GM10248 (cell line): ENCODE data around the gene ESF1.
A peak's percentile ranks its signal among the peaks of the same experiment; 100 is the strongest.

Experiments used
- CTCF ChIA-PET: fragments of 300-600 bp; sonication (Branson Sonifier 250); formaldehyde crosslinking; extraction: SDS; loops from one replicate; lab custom pipeline; 2021; ENCODE audit warnings: antibody characterized with exemption; lab: Yijun Ruan, JAX
- POLR2A ChIA-PET: fragments of 350-650 bp; sonication (Branson Sonifier 250); formaldehyde crosslinking; extraction: SDS; loops from one replicate; lab custom pipeline; 2020; ENCODE audit warnings: antibody characterized with exemption; lab: Yijun Ruan, JAX
- DNase-seq: peaks from one replicate; pipeline ENCODE4 v3.0.0; 2012; ENCODE audit errors: extremely low spot score
- TF ChIP-seq, protein P1 (sequence below): IDR thresholded peaks from 2 replicates; pipeline ENCODE4 v1.5.1; 2012; ENCODE audit warnings: mild to moderate bottlenecking, low read depth; ENCODE audit errors: extremely low read depth, missing control alignments, control extremely low read depth

ESF1 gene

DNA sequence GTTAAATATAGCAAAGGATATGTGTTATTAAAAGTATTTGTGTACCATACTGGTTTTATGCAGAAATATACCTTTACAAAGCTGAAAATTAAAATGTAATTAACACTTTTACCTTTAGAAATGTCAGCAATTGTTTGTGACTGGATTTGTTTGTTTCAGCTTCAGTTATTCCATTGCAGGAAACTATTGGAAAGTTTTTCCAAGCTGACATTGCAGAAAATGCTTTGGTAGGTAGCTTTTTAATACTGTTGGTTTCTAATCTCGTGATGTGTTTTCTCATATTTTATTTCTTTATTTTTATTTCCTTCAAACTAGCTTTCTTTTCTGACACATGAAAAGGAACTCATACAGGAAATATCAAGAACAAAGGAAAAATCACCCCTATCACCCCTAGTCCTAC lies 8.3 kb upstream of the ESF1 start:
- POLR2A ChIA-PET, result no interaction called here
- TF ChIP-seq, protein P1, sequence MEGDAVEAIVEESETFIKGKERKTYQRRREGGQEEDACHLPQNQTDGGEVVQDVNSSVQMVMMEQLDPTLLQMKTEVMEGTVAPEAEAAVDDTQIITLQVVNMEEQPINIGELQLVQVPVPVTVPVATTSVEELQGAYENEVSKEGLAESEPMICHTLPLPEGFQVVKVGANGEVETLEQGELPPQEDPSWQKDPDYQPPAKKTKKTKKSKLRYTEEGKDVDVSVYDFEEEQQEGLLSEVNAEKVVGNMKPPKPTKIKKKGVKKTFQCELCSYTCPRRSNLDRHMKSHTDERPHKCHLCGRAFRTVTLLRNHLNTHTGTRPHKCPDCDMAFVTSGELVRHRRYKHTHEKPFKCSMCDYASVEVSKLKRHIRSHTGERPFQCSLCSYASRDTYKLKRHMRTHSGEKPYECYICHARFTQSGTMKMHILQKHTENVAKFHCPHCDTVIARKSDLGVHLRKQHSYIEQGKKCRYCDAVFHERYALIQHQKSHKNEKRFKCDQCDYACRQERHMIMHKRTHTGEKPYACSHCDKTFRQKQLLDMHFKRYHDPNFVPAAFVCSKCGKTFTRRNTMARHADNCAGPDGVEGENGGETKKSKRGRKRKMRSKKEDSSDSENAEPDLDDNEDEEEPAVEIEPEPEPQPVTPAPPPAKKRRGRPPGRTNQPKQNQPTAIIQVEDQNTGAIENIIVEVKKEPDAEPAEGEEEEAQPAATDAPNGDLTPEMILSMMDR, result no peak
- no peak for DNase-seq
- CTCF ChIA-PET, result interaction anchor here (0.7 to 5.3 kb wide), 9 partner anchors 9 to 246 kb away, joined by 3 to 22 read pairs (median 4); partner anchors contain the start of genes ESF1 and NDUFAF5

DNA sequence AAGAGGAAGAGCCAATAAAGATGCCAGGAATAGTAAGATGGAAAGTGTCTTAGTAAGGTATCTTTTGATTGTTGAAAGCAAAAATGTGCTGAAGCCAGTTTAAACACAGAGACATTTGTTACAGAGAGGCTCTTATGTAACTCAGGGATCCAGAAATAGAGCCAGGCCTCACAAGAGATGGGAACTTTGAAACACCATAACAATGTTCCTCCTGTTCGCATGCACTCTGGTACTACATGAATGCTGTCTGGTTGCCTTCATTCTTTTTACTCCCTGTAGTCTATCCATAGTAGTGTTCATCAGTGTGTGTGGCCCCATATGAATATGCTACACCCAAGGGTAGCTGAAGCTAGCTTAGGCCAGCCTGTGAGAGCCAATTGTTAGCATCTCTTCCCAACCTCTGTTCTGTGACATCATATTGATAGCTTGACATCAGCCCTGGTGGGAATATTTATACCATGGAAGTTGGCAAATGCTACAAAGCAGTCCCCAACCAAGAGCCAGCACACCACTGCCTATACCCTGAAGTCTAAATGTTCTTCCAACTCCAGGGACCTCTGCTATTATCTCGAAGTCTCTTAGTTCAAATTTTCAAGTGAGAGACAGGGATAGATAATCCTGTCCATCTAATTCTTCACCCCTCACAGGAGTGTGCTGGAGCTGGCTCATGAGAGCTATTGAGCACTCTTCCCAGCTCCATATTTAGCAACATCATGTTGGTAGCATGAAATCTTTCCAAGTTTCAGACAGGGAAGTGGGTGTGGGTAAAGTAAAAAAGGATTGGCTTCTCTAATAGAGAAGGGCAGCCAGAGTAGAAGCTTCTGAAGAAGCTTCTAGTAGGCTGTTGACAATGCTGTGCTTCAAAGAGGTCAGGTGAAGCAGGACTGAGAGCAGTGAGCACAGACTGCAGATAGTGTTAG lies 7.1 kb upstream of the ESF1 start:
- ChIA-PET POLR2A (no interaction called here), CTCF (interaction anchor here (1.0 to 2.3 kb wide), 8 partner anchors 10 to 245 kb away, joined by 3 to 8 read pairs (median 4); no protein-coding TSS in a partner anchor)
- TF ChIP-seq, protein P1, result no peak
- no peak for DNase-seq

DNA sequence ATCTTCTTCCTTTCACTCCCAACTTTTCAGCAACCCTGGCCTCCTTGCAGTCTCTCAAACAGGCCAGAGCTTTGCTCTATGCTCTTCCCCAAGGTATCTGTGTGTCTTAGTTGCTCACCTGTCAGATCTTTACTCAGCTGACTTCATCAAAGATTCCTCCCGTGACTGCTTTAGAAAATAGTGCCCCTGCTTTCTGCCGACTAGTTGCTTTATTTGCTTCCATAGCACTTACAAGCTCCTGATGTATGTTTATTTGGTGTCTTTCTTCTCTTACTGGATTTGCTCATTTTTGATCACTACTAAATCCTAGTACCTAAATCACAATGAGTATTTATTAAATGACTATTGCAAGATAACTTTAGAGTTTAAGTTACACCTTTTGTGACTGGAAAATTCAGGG lies 6.0 kb upstream of the ESF1 start:
- no peak for DNase-seq
- POLR2A ChIA-PET, result no interaction called here
- CTCF ChIA-PET, result interaction anchor here (0.9 to 1.4 kb wide), 2 partner anchors 10 to 29 kb away, joined by 3 to 5 read pairs; no protein-coding TSS in a partner anchor
- TF ChIP-seq, protein P1, result no peak

DNA sequence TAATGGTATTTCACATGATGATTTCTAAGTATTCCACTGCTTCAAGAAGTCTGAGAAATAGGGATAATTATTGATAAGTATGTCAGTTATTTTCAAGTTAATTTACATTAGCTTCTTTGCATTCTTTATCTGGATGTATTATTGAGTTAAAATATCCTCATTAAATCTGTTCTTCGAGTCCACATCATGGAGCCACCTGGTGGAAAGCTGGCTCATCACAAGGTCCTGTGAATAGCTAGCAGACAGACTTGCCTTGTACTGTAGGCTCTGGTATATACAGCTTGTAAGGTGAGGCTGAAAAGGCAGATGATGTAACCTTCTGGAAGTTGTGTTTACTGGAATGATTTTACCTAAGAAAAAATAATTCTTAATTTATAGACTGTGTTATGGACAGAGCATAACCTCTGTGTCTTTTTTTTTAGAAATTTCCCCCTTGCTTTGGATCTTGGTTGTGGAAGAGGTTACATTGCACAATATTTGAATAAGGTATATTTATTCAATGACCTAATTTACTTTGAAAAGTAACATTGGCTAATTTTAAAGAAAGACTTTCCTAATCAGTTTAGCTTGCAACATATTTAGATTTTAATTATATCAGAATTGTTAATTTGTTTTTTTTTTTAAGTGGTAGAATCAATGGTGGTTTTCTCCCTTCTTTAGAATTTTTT lies 3.6 kb upstream of the ESF1 start:
- ChIA-PET CTCF (interaction anchor here (0.6 to 2.6 kb wide), 25 partner anchors 10 to 670 kb away, joined by 3 to 22 read pairs (median 4); no protein-coding TSS in a partner anchor), POLR2A (no interaction called here)
- TF ChIP-seq, protein P1, result peak; percentile 52
- DNase-seq, result peak; percentile 51

DNA sequence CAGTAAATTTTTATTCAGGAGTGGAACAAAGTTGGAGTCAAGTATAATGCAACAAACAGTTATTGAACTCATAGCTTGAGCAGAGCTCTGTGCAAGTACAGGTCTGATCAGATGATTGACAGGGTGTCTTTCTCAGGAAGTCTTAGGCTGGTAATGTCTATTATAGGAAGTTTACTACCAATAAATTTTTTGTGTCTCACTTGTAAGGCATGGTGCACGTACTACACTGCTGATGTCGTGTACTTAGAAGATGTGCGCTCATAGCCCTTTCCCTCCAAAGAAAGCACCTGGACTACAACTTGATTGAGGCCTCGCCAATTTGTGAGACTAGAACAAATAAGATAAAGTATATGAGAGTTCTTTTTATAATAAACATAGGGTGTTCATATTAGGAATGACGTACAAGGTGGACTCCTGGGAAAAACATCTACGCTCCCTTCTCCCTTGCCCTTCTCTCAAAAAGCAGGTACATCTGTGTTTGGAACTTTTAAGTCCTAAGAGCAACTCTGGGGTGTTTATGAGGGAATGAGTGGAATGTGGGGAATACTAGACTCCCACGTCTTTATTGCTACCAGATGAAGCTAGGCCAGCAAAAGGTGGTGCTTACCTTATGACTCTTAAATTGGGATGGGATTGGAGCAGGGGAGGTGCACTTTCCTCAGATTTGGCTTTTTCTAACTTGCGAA lies 1.6 kb upstream of the ESF1 start:
- TF ChIP-seq, protein P1, result no peak
- POLR2A ChIA-PET, result no interaction called here

More for the DNA sequence above, 1.6 kb upstream of the ESF1 start:
- no peak for DNase-seq
- CTCF ChIA-PET, result interaction anchor here (0.8 to 4.0 kb wide), 9 partner anchors 8 to 664 kb away, joined by 3 to 40 read pairs (median 5); no protein-coding TSS in a partner anchor
